Measurements from ENCODE around the gene IL6ST. TPM values are rescaled to one million over a fixed set of nuclear protein-coding genes. Genes with fewer than 3 reads are reported as not detected.
A peak's percentile ranks its signal among the peaks of the same experiment; 100 is the strongest.

Gene IL6ST
- total RNA-seq, 1 experiment from 2014 or later: 60.2 TPM

DNA sequence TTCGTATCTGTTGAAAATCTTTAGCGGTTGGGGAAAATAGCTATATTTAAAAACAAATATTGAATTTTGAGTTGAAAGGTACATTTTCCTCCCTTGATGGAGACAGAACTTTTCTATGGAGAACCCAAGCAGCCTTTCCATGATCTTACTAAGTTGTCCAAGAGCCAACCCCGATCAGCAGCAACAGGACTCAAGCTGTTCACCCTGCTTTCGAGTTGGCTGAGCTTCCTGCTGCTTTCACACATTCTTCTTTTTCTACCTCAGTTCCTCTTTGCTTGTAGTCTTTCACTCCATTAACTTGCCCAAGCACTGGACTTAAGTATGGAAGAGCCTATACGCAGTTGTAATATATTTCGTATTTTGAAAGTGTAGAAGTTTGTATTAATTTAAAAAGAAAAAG is 59.4 kb downstream of the IL6ST start:
- H3K4me3 ChIP-seq: no peak overlapping the region
- BruUV-seq (replicated peaks): no TSS peak
- H3K79me2 ChIP-seq (ENCODE audit: low read depth): no peaks in the 10 kb centered on the region
- no peak overlapping the region for H3K4me2 ChIP-seq
- no peak overlapping the region for H2AFZ ChIP-seq
- H3K9me2 ChIP-seq (ENCODE audit: insufficient read depth): no peaks in the 10 kb centered on the region
- no peak for DNase-seq
- no peak overlapping the region for H3K27ac ChIP-seq
- no peaks in the 10 kb centered on the region for H4K20me1 ChIP-seq (ENCODE audit: insufficient read depth)
- ChIA-PET CTCF (interaction anchor here (0.6 to 0.8 kb wide), 4 partner anchors 266 to 760 kb away, joined by 3 to 9 read pairs (median 4); no protein-coding TSS in a partner anchor), POLR2A (ENCODE audit: unreplicated experiment) (no interaction called here)
- H3K27me3 ChIP-seq (ENCODE audit: insufficient read depth, low read depth): no peaks in the 10 kb centered on the region
- no peak for TF ChIP-seq EZH2 (IDR thresholded peaks at IDR 0.05; ENCODE audit: low read depth)
- TF ChIP-seq, protein P1, sequence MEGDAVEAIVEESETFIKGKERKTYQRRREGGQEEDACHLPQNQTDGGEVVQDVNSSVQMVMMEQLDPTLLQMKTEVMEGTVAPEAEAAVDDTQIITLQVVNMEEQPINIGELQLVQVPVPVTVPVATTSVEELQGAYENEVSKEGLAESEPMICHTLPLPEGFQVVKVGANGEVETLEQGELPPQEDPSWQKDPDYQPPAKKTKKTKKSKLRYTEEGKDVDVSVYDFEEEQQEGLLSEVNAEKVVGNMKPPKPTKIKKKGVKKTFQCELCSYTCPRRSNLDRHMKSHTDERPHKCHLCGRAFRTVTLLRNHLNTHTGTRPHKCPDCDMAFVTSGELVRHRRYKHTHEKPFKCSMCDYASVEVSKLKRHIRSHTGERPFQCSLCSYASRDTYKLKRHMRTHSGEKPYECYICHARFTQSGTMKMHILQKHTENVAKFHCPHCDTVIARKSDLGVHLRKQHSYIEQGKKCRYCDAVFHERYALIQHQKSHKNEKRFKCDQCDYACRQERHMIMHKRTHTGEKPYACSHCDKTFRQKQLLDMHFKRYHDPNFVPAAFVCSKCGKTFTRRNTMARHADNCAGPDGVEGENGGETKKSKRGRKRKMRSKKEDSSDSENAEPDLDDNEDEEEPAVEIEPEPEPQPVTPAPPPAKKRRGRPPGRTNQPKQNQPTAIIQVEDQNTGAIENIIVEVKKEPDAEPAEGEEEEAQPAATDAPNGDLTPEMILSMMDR (conservative IDR thresholded peaks at IDR 0.05): no peak
- no peaks in the 10 kb centered on the region for H3K9me3 ChIP-seq (ENCODE audit: insufficient read depth, low read depth)
- H3K36me3 ChIP-seq (ENCODE audit: low read depth): no peaks in the 10 kb centered on the region
- H3K4me1 ChIP-seq (replicated peaks; ENCODE audit: insufficient read depth): peaks cover 23% of the 10 kb centered on the region
- peaks cover 22% of the 10 kb centered on the region for H3F3A ChIP-seq (ENCODE audit: insufficient read depth, low read depth)
- intact Hi-C loops (cut with micrococcal nuclease; ENCODE audit: unreplicated experiment): loop anchor here (5.0 to 10.0 kb wide), 3 partner anchors 763 to 1339 kb away; partner anchors contain the start of gene CDC20B

DNA sequence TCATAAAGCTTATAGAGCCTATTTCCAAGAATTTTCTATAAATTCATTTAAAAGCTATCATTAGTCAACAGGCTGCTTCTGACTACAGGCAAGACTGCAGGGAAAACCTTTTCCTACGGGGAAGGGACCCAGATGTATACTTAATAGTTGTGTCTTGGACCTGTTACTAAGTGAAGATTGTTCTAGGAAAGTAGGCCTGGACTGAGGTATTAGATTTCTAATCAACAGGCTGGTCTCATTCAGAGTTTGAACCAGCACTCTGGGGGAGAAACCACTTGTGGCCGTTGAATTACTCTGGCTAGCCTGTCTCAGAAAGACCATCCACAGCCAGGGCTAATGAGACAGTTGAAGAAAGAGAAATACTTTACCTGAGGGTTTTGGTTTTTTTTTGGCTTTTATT is 60.0 kb downstream of the IL6ST start:
- POLR2A ChIA-PET (ENCODE audit: unreplicated experiment): no interaction called here
- TF ChIP-seq, protein P1 (conservative IDR thresholded peaks at IDR 0.05): no peak
- no peak for TF ChIP-seq EZH2 (IDR thresholded peaks at IDR 0.05; ENCODE audit: low read depth)
- Histone ChIP-seq H4K20me1 (ENCODE audit: insufficient read depth) (no peaks in the 10 kb centered on the region), H3K4me2 (peak overlapping the region; percentile 50; the same call in 1 of the 2 replicates), H3K79me2 (ENCODE audit: low read depth) (no peaks in the 10 kb centered on the region), H3K9me2 (ENCODE audit: insufficient read depth) (no peaks in the 10 kb centered on the region), H3K27ac (no peak overlapping the region; the same call in 1 of the 2 replicates), H3F3A (ENCODE audit: insufficient read depth, low read depth) (peaks cover 22% of the 10 kb centered on the region), H3K27me3 (ENCODE audit: insufficient read depth, low read depth) (no peaks in the 10 kb centered on the region), H2AFZ (no peak overlapping the region), H3K4me1 (replicated peaks; ENCODE audit: insufficient read depth) (peaks cover 23% of the 10 kb centered on the region), H3K4me3 (no peak overlapping the region), H3K9me3 (ENCODE audit: insufficient read depth, low read depth) (no peaks in the 10 kb centered on the region), H3K36me3 (ENCODE audit: low read depth) (no peaks in the 10 kb centered on the region)
- DNase-seq: no peak
- intact Hi-C loops (cut with micrococcal nuclease; ENCODE audit: unreplicated experiment): loop anchor here (5.0 to 10.0 kb wide), 3 partner anchors 762 to 1340 kb away; partner anchors contain the start of gene CDC20B
- BruUV-seq (replicated peaks): no TSS peak
- CTCF ChIA-PET: interaction anchor here (0.6 kb wide), 1 partner anchor 759 kb away, joined by 4 read pairs; no protein-coding TSS in a partner anchor

DNA sequence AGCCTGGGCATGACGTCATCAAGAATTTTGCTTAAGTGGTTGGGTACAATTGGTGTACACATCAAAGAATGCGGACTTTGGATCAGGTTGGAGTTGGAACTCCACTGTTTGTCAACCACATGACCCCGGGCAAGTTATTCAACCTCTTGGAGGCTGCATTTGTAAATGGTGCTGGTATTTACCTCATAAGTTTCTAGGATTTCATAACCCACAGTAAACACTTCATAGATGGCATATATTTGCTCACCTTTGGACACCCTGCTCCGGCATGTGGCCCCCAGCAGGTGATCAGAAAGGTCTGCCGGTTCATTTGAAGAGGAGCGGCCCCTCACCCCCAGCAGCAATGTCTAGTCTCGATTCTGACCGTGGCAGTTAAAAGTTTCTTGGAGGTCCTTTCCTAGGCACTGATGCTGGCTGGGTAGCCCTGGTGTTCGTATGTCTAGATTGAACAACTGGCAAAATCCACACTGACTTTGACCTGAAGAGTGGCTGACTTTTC is 60.6 kb downstream of the IL6ST start:
- no peak overlapping the region for H2AFZ ChIP-seq
- BruUV-seq (replicated peaks): no TSS peak
- H3K9me2 ChIP-seq (ENCODE audit: insufficient read depth): no peaks in the 10 kb centered on the region
- H3K4me2 ChIP-seq: peak overlapping the region; percentile 50
- no peaks in the 10 kb centered on the region for H3K79me2 ChIP-seq (ENCODE audit: low read depth)
- intact Hi-C loops (cut with micrococcal nuclease; ENCODE audit: unreplicated experiment): loop anchor here (10.0 kb wide), 2 partner anchors 941 to 1341 kb away; no protein-coding TSS in a partner anchor
- H4K20me1 ChIP-seq (ENCODE audit: insufficient read depth): no peaks in the 10 kb centered on the region
- peak overlapping the region; percentile 15; the same call in 1 of the 2 replicates for H3K27ac ChIP-seq
- TF ChIP-seq, protein P1 (conservative IDR thresholded peaks at IDR 0.05): no peak
- no peak for TF ChIP-seq EZH2 (IDR thresholded peaks at IDR 0.05; ENCODE audit: low read depth)
- ChIA-PET POLR2A (ENCODE audit: unreplicated experiment) (no interaction called here), CTCF (no interaction called here)
- H3K4me1 ChIP-seq (replicated peaks; ENCODE audit: insufficient read depth): peaks cover 23% of the 10 kb centered on the region
- no peaks in the 10 kb centered on the region for H3K27me3 ChIP-seq (ENCODE audit: insufficient read depth, low read depth)
- DNase-seq: peak in 1 of 2 experiments; percentile 94
- peaks cover 22% of the 10 kb centered on the region for H3F3A ChIP-seq (ENCODE audit: insufficient read depth, low read depth)
- H3K36me3 ChIP-seq (ENCODE audit: low read depth): no peaks in the 10 kb centered on the region
- no peaks in the 10 kb centered on the region for H3K9me3 ChIP-seq (ENCODE audit: insufficient read depth, low read depth)
- H3K4me3 ChIP-seq: no peak overlapping the region

All from PC-9 (cell line).